Panc1 (cell line): ENCODE results near the gene SLC4A9. TPM values are rescaled to one million over a fixed set of nuclear protein-coding genes. Genes with fewer than 3 reads are reported as not detected.

Experiments
- ATAC-seq: fragments of 200-7000 bp; cut with Tn5 transposase; 2 replicates; pipeline ENCODE4 v1.9.1; 2020; ENCODE audit warnings: mild to moderate bottlenecking, moderate library complexity
- BruUV-seq: library from RNA; stranded (reverse); fragments of 400-500 nt; replicated peaks from 2 replicates; lab custom pipeline; 2021; lab: Mats Ljungman, UMichigan
- CTCF ChIA-PET: fragments of 300-600 bp; sonication (Branson Sonifier 250); formaldehyde crosslinking; loops from one replicate; lab custom pipeline; 2022; ENCODE audit warnings: antibody characterized with exemption; lab: Charles Lee
- POLR2A ChIA-PET: fragments of 300-600 bp; sonication (Branson Sonifier 250); formaldehyde crosslinking; loops from one replicate; lab custom pipeline; 2022; ENCODE audit warnings: antibody characterized with exemption; lab: Charles Lee
- DNase-seq: peaks from one replicate; pipeline ENCODE4 v3.0.0-alpha.2; 2010; ENCODE audit warnings: low read depth, low spot score
- H3K27ac ChIP-seq: 2 replicates; pipeline ENCODE4 v1.5.1; 2011; ENCODE audit warnings: mild to moderate bottlenecking, low read length, inconsistent platforms
- H3K27me3 ChIP-seq: fragments of 200-500 bp; sonication (Bioruptor generic); 2 replicates; pipeline ENCODE4 v1.6.0; 2014; ENCODE audit warnings: low read length, inconsistent platforms; ENCODE audit not compliant: control insufficient read depth, insufficient read depth
- H3K36me3 ChIP-seq: fragments of 200-500 bp; sonication (Bioruptor generic); 2 replicates; pipeline ENCODE4 v1.5.1; 2014; ENCODE audit warnings: inconsistent platforms, mild to moderate bottlenecking, low read length, moderate library complexity; ENCODE audit not compliant: control insufficient read depth, insufficient read depth
- H3K4me1 ChIP-seq: 2 replicates; pipeline ENCODE4 v1.5.1; 2011; ENCODE audit warnings: inconsistent platforms, mild to moderate bottlenecking, low read length, moderate library complexity; ENCODE audit not compliant: control insufficient read depth, insufficient read depth
- H3K4me3 ChIP-seq, 2 experiments: 2 replicates each; pipeline ENCODE4 v1.5.1; 2011 to 2012; ENCODE audit warnings: low read depth in 2 of 2, low read length in 2 of 2, mild to moderate bottlenecking in 2 of 2, inconsistent platforms in 1 of 2, moderate library complexity in 1 of 2
- H3K9me3 ChIP-seq: fragments of 200-500 bp; sonication (Bioruptor generic); 2 replicates; pipeline ENCODE4 v1.5.1; 2014; ENCODE audit warnings: low read depth, mild to moderate bottlenecking, inconsistent platforms, low read length, moderate library complexity; ENCODE audit not compliant: control insufficient read depth, insufficient read depth
- CTCF ChIP-seq: fragments of 450-650 bp; IDR thresholded peaks from 2 replicates; pipeline ENCODE4 v1.5.1; 2017; ENCODE audit warnings: mild to moderate bottlenecking
- POLR2AphosphoS5 ChIP-seq: IDR thresholded peaks from 2 replicates; pipeline ENCODE4 v1.6.1; 2012; ENCODE audit warnings: mild to moderate bottlenecking, low read depth, low read length, moderate library complexity
- REST ChIP-seq, 2 experiments: IDR thresholded peaks; 2 replicates each; pipeline ENCODE4 v1.6.1; 2011 to 2012; ENCODE audit warnings: low read depth in 2 of 2, control low read depth in 1 of 2, low read length in 1 of 2, mild to moderate bottlenecking in 1 of 2, moderate library complexity in 1 of 2; ENCODE audit not compliant: insufficient read depth in 1 of 2
- SIN3A ChIP-seq: IDR thresholded peaks from 2 replicates; pipeline ENCODE4 v1.6.1; 2012; ENCODE audit warnings: low read depth, mild to moderate bottlenecking, low read length, moderate library complexity, borderline replicate concordance; ENCODE audit not compliant: insufficient read depth
- TCF7L2 ChIP-seq: IDR thresholded peaks from 2 replicates; pipeline ENCODE4 v1.6.1; 2011; ENCODE audit warnings: mild to moderate bottlenecking, low read depth, low read length, inconsistent platforms
- in situ Hi-C: cut with HindIII; loops from 2 replicates; pipeline ENCODE4 v1.10.0; 2016; ENCODE audit warnings: low sequenced_read_pairs, low pct_unique_long_range_greater_than_20kb
- intact Hi-C: fragments of 100-400 bp; cut with micrococcal nuclease; formaldehyde crosslinking; loops from one replicate; pipeline ENCODE4 v1.10.0; 2022; ENCODE audit not compliant: unreplicated experiment
- total RNA-seq: library from RNA; stranded (reverse); gene quantifications from one replicate; pipeline ENCODE4 v1.2.1, GENCODE V29; 2021; ENCODE audit not compliant: unreplicated experiment

The SLC4A9 gene
- total RNA-seq, 1 experiment from 2014 or later, result not detected

- TF ChIP-seq TCF7L2 (no peak), POLR2AphosphoS5 (no peak), REST (IDR thresholded peaks at IDR 0.05; ENCODE audit: insufficient read depth in 1 of 2, low read depth in 2 of 2, low read length in 1 of 2) (no peak), SIN3A (no peak), CTCF (no peak)
- Histone ChIP-seq H3K27ac (no peak overlapping the region), H3K4me3 (no peak overlapping the region), H3K9me3 (no peaks in the 10 kb centered on the region), H3K4me1 (no peaks in the 10 kb centered on the region), H3K36me3 (no peaks in the 10 kb centered on the region), H3K27me3 (no peaks in the 10 kb centered on the region)
- intact Hi-C loops, result no loop called here
- POLR2A ChIA-PET, result no interaction called here
- ATAC-seq (no peak), DNase-seq (no peak)
- in situ Hi-C loops, result no loop called here
- CTCF ChIA-PET, result no interaction called here
- BruUV-seq, result no TSS peak
Measured at GRCh38 chr5:140381351-140381750, 21.4 kb downstream of the SLC4A9 start.

GRCh38 chr5:140381972-140382371 lies 22.0 kb downstream of the SLC4A9 start:
- no peaks in the 10 kb centered on the region for H3K9me3 ChIP-seq
- BruUV-seq, result no TSS peak
- ATAC-seq (no peak), DNase-seq (no peak)
- H3K27ac ChIP-seq, result no peak overlapping the region
- TF ChIP-seq SIN3A (no peak), TCF7L2 (no peak), CTCF (no peak), POLR2AphosphoS5 (no peak), REST (IDR thresholded peaks at IDR 0.05; ENCODE audit: insufficient read depth in 1 of 2, low read depth in 2 of 2, low read length in 1 of 2) (no peak)
- CTCF ChIA-PET, result no interaction called here
- H3K4me3 ChIP-seq, result no peak overlapping the region
- in situ Hi-C loops (no loop called here), intact Hi-C loops (no loop called here)
- no peaks in the 10 kb centered on the region for H3K4me1 ChIP-seq
- no peaks in the 10 kb centered on the region for H3K27me3 ChIP-seq
- POLR2A ChIA-PET, result no interaction called here
- H3K36me3 ChIP-seq, result no peaks in the 10 kb centered on the region
